GM19043 (cell line): Measurements from ENCODE around the gene POMP.
"Not testable (repeated sequence)": the region's sequence is repeated elsewhere in the genome, so short reads cannot be mapped to it uniquely, and the experiment has no call there.

Experiments
- ATAC-seq: cut with Tn5 transposase; IDR thresholded peaks from one replicate; pipeline ENCODE4 v1.9.1; 2021; ENCODE audit warnings: low read depth; ENCODE audit not compliant: unreplicated experiment

POMP gene

DNA sequence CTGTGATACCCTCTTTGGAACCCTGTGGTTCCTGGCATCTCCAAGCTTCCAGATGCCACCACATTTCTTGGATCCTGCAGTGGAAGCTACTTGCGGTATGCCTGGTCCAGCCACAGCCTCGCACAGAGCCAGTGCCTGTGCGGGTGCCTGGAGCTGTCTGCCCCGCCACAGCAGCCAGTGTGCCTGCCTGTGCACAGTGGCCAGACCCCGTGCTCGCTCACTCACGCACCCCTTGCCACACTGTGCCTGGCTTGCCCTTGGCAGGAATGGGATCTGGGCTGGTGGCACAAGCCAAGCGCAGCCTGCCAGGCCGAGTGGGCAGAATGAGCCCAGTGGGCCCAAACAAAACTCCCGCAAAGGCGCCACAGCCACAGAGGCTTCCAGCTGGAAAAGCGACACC is 26.2 kb downstream of the POMP start:
- ATAC-seq: no peak

DNA sequence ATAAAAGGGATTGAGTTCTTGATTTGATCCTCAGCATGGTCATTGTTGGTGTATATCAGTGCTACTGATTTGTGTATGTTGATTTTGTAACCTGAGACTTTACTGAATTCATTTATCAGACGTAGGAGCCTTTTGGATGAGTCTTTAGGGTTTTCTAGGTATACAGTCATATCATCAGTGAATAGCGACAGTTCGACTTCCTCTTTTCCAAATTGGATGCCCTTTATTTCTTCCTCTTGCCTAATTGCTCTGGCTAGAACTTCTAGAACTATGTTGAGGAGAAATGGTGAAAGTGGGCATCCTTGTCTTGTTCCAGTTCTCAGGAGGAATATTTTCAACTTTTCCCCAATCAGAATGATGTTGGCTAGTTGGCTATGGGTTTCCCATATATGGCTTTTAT is 27.0 kb downstream of the POMP start:
- no peak for ATAC-seq

DNA sequence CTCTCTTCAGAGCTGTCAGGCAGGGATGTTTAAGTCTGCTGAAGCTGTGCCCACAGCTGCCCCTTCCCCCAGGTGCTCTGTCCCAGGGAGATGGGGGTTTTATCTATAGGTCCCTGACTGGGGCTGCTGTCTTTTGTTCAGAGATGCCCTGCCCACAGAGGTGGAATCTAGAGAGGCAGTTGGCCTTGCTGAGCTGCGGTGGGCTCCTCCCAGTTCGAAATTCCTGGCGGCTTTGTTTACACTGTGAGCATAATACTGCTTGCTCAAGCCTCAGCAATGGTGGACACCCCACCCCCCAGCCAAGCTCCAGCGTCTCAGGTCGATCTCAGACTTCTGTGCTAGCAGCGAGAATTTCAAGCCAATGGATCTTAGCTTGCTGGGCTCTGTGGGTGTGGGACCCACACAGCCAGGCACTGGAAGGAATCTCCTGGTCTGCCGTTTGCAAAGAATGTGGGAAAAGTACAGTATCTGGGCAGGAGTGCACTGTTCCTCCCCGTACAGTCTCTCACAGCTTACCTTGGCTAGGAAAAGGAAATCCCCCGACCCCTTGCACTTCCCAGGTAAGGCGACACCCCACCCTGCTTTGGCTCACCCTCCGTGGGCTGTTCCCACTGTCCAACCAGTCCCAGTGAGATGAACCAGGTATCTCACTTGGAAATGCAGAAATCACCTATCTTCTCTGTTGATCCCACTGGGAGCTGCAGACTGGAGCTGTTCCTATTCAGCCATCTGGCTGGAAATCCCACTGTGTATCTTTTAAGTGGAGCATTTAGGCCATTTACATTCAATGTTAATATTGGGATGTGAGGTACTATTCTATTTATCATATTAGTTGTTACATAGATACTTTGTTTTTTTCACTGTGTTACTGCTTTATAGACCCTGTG is 34.9 kb downstream of the POMP start:
- not testable (repeated sequence) for ATAC-seq

DNA sequence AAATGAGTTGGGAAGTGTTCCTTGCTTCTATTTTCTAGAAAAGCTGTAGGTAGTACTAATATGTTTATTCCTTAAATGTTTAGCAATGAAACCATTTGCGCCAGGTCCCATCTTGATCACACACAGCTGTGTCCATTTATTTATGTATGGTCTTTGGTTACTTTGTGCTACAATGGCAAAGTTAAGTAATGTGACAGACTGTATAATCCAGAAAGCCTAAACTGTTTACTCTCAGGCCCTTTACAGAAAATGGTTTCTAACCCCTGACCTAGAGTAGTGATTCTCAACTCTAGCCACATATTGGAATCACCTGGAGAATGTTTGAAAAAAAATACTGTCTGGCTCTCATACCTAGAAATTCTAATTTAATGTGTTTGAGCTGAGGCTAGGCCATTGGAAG is 38.5 kb downstream of the POMP start:
- no peak for ATAC-seq

DNA sequence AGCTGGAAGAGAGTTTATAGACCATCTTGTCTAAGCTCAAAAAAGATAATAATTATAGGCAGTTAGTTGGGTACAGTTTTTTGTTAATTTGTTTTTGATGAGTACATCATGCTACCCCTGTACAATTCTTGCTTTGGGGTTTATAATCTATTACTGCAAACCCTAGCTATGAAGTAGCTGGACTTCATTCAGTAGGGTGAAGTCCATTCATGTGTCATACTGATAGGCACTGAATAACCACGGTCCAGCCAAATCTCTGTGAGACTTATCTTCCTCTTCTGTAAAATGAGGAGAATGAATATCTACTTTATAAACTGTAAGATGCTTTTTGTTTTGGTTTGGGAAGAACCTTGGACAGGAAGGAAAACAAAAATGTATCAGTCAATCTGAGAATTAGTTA is 40.3 kb downstream of the POMP start:
- ATAC-seq: no peak

DNA sequence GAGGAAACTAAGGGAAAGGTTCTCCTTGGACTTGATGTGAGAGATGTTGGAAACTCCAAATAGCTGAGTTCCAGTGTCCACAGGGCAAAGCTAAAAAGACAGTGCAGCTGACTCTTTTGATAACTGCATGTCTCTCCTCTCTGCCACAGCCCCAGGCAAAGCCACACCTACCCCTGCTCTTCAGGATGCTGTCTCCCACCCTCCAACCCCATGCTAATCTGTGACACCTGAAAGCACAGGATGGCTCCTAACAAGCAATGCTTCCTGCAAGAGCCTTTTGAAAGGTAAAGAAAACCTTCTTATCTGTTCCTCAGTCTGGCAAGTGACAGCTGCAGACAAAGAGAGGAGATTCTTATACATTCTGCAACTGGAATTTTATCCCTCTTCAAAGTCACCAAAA is 45.4 kb downstream of the POMP start:
- ATAC-seq: no peak

DNA sequence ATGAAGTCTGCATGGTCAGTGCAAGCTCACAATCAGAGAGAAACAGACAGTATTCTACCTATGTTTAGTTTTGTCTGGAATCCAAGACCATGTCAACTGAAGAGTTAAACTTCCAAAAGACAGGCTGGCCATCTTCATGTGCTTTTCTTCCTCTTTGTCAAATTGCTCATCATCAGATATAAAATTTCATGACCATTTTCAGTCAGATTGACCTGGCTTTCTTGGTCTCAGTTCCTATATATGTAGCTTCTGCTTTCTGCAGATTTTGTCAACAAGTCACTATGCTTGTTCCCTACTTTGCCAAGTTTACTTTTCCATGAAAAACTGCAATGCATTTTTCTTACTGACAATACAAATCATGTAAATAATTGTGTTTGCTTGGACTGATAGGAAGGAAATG is 46.0 kb downstream of the POMP start:
- ATAC-seq: no peak

DNA sequence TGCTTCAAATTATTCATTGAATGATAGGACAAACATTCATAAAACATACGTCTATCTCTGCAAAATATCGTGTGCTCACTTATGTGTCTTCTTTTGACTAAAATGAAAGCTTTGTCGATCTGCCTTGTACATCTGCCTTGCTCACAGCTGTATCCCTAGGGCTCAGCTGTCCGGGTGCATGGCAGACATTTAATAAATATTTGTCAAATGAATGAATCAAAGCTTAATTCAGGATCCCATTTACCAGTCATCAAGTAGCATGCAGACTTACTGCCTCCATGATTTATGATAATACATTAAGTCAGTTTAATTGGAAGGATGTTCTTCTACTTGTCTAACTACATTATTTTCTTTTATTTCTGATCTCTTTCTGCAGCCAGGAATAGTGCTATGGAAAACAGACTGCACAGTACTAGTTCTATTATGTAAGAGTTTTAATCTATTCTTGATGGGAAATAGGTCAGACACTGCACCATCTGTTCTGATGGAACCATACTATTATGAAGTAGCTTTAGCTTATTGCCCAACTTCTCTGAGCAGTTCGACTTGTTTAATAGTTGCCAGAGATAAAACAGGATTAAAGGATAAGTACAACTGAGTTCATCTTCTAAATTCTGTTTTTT is 46.6 kb downstream of the POMP start:
- ATAC-seq: no peak

DNA sequence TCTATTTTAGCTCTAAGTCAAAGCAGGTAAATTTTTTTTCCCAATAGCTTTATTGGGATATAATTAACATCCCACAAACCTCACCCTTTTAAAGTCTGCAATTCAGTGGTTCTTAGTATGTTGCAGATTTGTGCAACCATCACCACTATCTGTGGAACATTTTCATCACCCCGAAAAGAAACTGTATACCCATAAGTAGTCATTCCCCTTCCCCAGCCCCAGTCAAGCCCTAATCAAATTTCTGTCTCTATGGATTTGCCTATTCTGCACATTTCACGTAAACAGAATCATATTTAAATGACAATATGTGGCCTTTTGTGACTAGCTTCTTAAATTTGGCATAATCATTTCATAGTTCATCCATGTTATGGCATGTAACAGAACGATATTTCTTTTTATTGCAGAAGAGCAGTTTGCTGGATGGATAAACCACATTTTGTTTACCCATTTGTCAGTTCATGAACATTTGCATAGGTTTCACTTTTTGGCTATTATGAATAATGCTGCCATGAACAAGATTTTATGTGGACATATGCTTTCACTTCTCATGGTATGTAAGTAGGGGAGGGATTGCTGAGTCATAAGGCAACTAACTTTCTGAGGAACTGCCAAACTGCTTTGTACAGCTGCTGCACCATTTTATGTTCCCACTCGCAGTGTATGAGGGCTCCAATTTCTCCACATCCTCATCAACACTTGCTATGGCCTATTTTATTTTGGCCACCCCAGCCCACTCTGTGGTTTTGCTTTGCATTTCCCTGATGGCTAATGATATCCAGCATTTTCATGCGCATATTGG is 48.9 kb downstream of the POMP start:
- ATAC-seq: peak; percentile 100

DNA sequence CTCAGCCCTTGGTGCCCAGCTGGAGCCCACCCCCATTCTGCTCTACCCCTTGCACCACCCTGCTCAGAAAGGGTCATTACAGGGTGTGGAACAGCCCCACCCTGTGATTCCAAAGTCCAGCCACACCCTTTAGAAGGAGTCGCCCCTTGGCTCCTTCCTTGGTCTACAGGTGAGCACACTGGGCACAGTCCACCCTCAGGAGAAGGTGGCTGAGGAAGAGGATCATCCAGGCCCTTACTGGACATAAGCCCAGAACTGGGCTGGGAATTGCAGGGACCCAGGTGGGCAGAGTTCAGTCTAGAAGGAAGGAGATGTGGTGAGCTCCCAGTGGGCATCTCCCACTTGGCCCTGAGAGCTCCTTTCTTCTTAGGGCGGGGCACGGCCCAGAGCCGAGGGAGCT is 51.2 kb downstream of the POMP start:
- ATAC-seq: no peak

DNA sequence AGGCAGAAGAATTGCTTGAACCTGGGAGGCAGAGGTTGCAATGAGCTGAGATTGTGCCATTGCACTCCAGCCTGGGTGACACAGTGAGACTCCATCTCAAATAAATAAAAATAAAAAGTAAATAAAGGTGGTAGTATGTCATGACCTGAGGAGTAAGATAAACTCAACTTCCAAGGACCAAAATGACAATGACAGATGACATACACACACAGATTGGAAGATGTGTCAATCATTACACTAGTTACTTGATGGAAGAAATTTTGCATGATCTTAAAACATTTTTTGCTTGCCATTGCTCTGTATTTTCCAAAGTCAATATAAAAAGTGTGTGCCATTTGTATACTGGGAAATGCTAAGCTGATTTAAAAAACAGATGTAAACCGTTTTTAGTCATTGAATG is 55.7 kb downstream of the POMP start:
- ATAC-seq: no peak

DNA sequence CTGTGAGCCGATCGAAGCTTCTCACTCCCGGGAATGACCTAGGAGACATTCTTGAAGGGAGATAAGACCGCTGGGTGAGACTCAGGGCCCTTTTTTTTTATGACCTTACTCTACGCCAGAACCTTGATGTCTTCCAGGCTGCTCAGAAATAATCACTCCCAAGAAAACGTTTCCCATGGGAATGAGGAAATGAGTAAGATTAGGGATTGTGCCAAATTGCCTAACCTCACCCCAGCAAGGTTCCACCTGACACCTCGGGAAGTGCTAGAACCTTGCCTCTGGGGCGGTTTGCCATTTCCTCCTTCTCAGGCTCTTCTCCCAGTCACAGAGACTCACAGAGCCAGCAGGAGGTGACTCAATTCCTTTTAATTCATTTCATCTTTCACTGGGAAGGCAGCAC is 57.6 kb downstream of the POMP start:
- ATAC-seq: no peak

DNA sequence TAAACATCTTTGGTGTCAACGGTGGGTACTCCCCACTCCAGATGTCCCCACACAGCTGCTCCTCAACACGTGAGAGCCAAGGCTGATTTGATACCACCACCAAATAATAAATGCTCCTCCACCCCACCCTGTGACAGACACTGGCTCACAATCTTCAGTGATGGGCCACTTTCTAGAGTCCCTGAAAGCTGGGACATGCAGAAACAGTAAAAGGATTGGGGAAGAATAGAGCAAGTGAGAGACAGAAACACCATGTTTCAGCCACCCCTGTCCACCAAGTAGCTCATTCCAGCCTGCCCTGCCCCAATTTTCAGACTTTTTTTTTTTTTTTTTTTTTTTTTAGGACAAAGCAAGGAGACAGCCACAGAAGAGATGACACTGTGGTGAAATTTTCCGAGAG is 58.2 kb downstream of the POMP start:
- ATAC-seq: no peak

DNA sequence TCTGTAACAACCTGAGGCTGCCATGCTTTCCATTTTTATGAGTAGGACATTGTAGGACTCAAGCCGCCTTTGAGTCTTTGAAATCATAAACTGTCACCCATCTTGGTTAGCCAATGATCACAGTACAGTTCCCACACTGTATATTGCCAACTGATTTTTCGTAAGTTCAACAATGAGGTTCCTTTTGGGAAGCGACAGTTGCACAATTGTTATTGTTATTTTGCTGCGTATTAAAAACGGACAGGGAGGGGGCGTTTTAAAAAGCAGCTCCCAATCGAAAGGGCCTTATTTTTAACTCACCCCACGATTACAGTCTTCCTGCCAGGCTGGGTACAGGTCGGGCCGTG is 59.2 kb downstream of the POMP start:
- ATAC-seq: no peak

DNA sequence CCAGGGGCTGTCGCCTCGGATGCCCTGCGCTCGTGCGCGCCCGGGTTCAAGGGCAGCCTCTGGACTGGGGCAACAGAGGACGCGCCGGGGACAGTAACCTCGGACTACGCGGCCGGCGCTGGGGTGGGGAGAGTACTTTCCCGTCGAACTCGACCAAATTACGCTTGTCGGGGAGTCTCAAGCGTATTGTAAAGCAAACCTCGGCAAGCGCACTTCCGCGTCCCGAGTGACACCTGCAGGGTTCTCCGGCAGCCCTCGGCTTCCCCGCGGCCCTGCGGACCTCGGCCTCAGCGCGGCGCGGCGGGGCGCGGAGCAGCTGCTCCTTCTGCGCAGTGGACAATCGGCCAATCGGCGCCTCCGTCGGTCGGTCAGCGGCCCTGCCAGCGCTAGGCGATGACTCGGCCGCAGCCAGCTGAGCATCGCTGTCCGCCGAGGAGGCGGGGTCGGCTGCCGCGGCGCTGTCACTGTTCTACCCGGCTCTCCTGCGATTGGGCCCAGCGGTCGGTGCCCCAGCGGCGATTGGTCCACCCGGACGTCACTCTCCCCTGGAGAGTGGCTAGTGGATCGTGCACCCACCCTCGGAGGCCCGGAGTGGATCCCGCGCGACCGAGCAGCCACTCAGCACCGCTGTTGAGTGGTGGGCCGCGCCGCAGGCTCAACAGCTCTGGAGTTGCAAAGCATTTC is 59.8 kb downstream of the POMP start, which contains the start of gene SLC46A3:
TSS of gene SLC46A3 (minus strand) at position 428 of the 684 bp plus-strand sequence. CDS start 972 bp downstream, outside the sequence.
- ATAC-seq: peak; percentile 97

DNA sequence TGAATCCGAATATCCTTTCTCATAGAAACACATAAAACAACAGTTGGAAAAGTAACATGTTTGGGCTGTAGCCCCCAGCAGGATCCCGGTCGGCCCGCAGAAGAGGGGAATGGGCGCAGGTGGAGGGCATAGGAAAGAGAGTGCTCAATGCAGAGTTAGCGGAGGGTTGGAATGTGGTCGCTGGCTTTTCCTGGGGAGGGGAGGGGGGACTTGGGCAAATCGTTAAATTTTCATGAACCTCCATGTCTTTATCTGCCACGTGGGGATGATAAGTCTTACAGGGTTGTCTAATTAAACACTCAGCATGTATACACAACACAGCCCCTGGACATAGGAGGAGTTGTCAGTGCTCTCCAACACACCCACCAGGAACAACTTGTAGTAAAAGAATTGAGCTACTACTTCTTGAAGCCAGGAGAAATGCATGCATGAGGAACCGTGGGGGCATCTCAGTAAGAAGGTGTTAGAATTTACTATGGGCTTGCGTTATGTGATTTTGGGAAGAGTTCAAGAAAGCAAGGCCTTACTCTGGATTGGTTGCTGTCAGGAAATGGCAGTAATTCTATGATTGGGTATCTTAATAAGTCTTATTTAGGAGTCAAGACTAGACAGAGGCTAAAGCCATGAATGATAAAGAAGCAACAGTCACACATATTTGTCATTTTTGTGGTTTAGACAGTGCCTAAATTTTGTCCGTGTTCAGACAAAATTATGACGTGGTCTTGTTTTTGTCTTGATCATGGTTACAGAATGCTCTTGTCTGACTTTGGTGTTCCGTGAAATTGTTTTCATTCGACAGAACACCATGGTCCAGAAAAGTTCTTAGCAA is 60.5 kb downstream of the POMP start:
- no peak for ATAC-seq

DNA sequence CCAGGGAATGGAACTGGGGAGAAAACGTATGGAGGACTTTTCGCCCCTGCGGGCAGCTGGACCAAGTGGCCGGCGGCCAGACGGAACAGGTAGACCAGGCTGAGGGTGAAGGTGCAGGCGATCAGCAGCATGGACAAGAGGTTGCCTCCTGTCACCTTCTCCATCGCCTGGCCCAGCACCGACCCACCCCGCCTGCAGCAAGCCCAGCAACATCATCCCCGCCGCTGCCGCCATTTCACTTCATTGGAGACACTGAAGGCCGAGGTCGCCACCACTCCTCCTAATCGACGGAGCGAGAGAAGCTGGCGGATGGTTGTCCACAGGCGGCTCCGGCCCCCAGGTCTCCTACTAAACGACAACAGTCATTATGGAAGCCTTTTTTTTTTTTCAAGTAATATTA is 64.9 kb downstream of the POMP start:
- no peak for ATAC-seq

DNA sequence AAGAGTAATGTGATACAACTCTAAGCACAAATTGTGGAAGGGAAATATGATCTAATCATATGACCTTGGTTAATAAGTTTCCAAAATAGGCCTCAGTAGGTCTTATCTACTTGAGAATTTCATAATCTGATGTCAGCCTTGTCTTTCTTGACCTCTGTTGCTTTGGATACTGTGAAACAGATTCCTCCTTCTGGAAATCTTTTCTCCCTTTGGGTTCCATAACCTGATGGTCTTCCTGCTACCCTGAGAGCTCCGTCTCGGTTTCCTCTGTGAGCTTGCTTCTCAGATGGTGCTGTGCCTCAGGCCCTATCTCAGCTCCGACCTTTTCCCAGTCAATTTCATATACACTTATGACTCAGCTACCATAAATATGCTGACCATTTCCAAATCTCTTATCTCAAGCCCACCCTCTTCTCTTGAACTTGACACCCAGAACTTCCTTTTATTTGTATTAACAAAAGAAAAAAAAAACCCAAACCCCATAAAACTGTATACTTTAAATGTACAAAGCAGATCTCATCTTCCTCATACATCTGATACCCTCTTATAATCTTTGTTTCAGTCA is 66.2 kb downstream of the POMP start:
- ATAC-seq: no peak
